ENCODE data around the gene DCAF10.
"Not testable (repeated sequence)": the region's sequence is repeated elsewhere in the genome, so short reads cannot be mapped to it uniquely, and the experiment has no call there.

DCAF10 gene, protein sequence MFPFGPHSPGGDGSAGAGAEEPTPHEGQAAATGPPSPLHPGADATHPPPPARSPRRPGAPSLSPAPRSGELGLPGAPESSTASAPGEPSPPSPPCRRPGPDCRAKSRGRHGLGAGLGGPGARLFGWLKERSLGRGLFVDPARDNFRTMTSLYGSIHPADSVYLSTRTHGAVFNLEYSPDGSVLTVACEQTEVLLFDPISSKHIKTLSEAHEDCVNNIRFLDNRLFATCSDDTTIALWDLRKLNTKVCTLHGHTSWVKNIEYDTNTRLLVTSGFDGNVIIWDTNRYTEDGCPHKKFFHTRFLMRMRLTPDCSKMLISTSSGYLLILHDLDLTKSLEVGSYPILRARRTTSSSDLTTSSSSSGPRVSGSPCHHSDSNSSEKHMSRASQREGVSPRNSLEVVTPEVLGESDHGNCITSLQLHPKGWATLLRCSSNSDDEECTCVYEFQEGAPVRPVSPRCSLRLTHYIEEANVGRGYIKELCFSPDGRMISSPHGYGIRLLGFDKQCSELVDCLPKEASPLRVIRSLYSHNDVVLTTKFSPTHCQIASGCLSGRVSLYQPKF

DNA sequence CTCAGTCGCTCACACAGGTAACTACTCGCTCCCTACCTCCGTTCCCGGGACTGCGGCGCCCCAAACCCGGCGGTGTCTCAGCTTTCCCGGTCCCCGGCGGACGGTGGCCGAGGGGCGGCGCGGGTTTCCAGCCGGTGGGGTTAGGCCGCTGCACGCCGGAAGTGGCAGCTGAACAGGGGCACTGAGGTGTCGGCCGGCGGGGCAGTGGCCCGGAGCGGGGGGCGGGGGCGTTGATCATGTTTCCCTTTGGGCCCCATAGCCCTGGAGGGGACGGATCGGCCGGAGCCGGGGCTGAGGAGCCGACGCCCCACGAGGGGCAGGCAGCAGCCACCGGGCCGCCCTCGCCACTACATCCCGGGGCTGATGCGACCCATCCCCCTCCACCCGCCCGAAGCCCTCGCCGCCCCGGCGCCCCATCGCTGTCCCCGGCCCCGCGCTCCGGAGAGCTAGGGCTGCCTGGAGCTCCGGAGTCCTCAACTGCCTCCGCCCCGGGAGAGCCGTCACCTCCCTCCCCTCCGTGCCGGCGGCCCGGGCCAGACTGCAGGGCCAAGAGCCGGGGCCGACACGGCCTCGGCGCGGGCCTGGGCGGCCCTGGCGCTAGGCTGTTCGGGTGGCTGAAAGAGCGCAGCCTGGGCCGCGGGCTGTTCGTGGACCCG, at the start of gene DCAF10:
TSS of gene DCAF10 (plus strand) at position 167 of the 656 bp plus-strand sequence. CDS start at position 237, 70 bp downstream.
- peak within 1 kb of the TSS; percentile 66 for H3K4me3 ChIP-seq (ENCODE audit: low read depth, low read length)

DNA sequence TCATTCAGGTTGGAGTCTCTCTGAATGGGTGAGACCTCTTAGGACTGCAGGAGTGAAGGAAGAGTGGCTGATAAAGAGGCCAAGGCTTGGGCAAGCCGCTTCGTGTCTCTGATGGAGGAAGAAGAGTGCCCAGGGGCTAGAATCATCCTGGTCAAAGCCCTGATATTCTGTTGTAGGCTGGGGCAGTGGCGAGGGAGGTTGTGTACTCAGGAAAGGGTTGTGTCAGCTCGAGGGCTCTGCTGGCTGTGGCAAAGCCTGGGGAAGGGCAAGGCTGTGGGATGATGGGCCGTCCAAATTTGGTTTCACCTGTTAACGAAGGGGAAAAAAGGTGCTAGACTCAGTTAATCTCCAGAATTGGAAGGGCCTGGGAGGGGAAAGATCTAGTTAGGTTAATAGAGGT, 49.4 kb upstream of the DCAF10 start:
- H3K4me3 ChIP-seq (ENCODE audit: low read depth, low read length): no peak overlapping the region

DNA sequence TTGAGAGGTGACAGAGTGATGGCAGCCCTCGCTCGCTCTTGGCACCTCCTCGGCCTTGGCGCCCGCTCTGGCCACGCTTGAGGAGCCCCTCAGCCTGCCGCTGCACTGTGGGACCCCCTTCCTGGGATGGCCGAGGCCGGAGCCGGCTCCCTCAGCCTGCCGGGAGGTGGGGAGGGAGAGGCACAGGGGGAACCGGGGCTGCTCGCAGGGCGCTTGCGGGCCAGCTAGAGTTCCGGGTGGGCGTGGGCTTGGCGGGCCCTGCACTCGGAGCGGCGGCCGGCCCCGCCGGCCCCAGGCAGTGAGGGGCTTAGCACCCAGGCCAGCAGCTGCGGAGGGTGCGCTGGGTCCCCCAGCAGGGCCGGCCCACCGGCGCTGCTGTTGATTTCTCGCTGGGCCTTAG, 48.9 kb upstream of the DCAF10 start:
- not testable (repeated sequence) for H3K4me3 ChIP-seq (ENCODE audit: low read depth, low read length)

DNA sequence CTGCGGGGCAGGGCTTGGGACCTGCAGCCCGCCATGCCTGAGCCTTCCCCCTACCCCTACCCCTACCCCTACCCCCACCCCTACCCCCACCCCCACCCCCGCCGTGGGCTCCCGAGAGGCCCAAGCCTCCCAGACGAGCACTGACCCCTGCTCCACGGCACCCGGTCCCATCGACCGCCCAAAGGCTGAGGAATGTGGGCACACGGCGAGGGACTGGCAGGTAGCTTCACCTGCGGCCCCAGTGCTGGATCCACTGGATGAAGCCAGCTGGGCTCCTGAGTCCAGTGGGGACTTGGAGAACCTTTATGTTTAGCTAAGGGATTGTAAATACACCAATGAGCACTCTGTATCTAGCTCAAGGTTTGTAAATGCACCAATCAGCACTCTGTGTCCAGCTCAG, 48.5 kb upstream of the DCAF10 start:
- not testable (repeated sequence) for H3K4me3 ChIP-seq (ENCODE audit: low read depth, low read length)

DNA sequence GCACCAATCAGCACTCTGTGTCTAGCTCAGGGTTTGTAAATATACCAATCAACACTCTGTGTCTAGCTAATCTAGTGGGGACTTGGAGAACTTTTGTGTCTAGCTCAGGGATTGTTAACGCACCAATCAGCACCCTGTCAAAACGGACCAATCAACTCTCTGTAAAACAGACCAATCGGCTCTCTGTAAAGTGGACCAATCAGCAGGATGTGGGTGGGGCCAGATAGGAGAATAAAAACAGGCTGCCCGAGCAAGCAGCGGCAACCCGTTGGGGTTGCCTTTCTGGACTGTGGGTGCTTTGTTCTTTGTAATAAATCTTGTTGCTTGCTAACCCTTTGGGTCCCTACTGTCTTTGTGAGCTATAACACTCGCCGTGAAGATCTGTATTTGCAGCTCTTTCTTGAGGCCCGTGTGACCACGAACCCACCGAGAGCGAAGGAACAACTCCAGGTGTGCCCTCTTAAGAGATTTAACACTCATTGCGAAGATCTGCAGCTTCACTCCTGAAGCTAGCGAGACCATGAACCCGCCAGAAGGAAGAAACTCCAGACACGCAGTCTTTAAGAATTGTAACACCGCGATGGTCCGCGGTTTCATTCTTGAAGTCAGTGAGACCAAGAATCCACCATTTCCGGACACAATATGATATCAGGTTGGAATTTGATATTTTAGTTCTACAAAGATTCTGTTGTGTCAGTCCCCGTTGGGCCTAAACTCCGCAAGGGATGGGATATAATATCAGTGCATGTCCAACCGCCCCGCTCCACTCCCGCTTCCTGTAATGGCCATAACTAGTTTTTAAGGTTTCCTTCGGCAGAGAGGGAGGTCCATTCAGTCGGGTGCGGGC, 47.7 kb upstream of the DCAF10 start:
- H3K4me3 ChIP-seq (ENCODE audit: low read depth, low read length): no peak overlapping the region

DNA sequence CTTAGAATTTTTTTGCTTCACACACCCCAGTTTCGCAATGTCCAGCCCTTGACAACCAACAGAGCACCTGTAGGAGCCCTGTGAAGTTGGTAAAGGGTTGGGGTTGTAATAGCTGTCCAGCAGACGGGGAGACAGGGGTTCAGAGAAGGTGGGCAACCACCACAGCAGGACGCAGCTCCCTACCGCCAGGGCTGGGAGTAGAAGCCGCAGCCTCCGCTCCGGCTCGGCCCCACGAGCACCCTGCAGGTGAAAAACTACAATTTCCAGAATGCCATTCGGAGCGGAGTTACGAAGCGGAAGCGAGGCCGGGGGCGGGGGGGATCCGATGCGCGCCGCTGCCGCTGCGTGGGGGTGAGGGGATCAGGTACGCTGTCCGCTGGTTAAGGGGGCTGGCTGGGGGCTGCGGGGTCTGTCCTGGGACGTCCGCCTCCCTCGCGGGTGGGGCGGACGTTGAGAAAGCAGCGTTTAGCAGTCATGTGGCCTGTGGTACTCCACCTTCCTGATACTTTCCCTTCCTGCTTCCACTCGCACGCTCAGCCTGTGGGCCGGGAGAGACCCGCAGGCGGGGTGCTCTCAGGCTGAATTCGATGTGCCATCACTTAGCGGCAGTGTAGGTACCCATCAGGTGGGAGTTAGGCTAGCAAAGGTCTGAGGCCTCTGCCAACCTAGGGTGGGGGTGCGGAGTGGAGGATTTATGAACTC, 47.0 kb upstream of the DCAF10 start, which contains the start of gene TRMT10B:
TSS of gene TRMT10B (plus strand) at position 317 of the 702 bp plus-strand sequence. CDS start 8,127 bp downstream, outside the sequence.
- peak within 1 kb of the TSS; percentile 84 for H3K4me3 ChIP-seq (ENCODE audit: low read depth, low read length)

DNA sequence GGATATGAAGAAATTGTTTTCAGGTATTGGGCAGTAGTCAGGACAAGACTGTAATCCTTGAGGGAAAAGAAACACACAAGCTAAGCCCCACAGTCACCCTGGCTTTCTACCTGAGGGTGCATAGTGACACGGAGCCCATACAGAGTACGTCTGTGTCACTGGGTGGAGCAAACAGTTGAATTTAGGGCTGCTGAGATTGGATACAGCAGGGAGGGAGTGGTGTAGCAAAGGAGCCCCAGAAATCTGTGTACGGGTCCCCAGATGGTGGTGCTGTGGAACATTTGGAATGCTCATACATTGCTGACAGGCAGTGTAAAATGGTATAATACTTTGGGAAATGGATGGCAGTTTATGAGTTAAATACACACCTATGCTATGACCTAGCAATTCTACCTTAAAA, 41.9 kb upstream of the DCAF10 start:
- H3K4me3 ChIP-seq (ENCODE audit: low read depth, low read length): no peak overlapping the region

DNA sequence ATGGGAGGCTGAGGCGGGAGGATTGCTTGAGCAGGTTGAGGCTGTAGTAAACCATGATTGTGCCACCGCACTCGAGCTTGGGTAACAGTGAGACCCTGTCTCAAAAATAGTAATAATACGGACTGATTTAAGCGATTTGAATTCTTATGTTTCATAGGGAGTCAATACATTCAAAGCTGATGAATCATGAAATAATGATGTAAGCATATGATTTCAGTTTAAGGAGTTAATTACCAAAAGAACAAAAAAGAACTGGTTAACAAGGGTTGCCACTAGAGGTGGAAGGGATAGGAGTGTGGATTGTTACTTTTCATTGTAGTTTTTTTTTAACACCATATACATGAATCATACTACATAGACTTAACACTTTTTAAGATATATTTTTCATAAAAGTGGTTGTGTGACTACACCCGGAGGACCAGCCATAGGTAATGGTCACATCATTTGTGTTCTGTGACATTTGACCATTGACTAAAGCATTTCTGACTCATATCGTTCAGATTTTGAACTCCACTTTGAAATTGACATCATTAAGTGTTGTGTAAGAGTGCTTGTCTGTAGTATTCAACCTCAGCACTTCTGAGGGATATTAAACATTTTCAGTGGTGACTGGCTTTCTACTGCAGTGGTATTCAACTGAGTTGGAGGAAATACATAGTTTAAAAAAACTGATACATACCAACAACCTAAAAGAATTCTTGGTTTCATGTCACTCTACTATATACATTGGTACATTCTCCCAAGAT, 40.0 kb upstream of the DCAF10 start:
- H3K4me3 ChIP-seq (ENCODE audit: low read depth, low read length): no peak overlapping the region

DNA sequence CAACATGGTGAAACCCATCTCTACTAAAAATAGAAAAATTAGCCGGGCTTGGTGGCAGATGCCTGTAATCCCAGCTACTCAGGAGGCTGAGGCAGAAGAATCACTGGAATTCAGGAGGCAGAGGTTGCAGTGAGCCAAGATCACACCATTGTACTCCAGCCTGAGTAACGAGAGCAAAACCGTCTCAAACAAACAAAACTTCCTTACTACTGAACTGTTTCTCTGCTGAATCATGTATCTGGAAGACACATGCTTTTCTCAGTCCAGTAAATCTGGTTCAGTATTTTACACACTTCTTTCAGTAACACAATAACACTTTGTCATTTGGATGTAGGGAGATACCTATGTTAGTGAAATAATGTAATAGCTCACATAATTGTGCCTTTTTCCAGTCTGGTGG, 39.1 kb upstream of the DCAF10 start:
- no peak overlapping the region for H3K4me3 ChIP-seq (ENCODE audit: low read depth, low read length)

DNA sequence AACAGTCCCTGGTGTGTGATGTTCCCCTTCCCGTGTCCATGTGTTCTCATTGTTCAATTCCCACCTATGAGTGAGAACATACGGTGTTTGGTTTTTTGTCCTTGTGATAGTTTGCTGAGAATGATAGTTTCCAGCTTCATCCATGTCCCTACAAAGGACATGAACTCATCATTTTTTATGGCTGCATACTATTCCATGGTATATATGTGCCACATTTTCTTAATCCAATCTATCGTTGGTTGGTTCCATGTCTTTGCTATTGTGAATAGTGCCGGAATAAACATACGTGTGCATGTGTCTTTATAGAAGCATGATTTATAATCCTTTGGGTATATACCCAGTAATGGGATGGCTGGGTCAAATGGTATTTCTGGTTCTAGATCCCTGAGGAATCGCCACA, 35.3 kb upstream of the DCAF10 start:
- H3K4me3 ChIP-seq (ENCODE audit: low read depth, low read length): not testable (repeated sequence)

DNA sequence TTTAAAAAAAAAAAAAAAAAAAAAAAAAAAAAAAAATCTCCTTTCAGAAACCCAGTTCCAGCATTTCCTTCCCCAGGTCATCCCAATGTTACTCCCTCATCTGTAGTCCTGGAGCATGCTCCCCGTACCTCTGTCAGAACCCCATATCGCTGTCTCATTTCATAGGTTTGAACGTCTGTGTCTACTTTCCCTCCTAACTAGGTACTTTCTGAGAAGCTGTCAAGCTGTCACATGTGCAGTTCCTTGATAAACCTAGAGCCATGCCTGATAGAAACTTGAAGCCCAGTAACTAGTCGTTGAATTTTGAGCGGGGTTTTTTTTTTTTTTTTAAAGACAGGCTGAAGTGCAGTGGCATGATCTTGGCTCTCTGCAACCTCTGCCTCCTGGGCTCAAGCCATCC, 31.3 kb upstream of the DCAF10 start:
- no peak overlapping the region for H3K4me3 ChIP-seq (ENCODE audit: low read depth, low read length)

DNA sequence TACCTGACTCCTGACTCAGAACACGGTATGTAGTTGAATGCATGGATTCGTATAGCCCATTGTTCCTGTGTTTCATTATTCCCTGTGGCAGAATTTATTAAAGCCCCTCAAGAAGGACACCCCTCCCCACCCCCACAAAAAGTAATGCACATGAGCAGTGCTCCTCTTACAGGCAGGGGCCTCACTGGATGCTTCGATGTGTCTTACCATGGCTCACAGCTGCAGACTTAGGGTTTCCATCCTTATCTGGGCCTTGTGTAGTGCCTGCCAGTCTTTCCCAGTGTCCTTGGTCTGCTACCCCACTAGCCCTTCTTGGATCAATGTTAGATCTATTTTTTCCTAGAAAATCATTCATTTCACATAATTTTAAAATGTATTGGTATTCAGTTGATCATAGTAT, 30.6 kb upstream of the DCAF10 start:
- no peak overlapping the region for H3K4me3 ChIP-seq (ENCODE audit: low read depth, low read length)

DNA sequence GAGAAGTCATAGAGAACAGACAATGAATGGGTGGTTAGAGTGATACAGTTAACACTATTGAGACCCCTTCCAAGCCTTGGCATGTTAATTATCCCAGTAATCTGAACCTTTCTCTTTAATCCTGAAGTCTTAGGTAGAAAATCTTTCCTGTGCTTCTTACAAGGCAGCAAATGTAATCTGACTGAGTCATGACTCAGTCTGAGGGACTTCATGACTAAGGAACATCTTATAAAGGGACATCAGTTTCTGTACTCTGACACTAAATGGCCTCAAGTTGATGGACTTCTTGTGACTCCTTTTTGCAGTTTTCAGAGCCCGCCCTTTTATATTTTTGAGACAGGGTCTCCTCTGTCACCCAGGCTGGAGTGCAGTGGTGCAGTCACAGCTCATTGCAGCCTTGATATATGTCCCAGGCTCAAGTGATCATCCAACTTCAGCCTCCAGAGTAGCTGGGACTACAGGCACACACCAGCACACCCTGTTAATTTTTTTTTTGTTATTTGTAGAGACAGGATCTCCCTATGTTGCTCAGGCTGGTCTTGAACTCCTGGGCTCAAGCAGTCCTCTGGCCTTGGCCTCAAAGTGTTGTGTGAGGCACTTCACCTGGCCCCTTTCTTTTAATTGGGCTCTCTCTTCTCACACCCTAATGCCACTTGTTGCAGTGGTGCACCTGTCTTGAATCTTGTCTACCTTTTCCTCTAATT, 25.2 kb upstream of the DCAF10 start:
- H3K4me3 ChIP-seq (ENCODE audit: low read depth, low read length): no peak overlapping the region

DNA sequence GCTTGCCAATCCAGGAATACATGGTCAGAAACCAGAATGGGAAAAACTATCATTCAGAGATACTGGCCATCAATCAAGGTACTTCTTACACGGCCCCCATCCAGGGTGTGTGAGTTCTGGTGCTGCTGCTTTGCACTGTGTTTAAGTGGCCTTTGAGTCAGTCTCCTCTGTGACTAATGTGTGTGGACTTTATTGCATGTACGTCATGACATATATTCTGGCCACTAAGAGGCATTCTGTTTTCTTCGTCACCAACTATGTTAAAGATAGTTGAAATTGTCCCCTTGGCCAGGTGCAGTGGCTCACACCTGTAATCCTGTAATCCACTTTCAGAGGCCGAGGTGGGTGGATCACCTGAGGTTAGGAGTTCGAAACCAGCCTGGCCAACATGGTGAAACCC, 24.3 kb upstream of the DCAF10 start:
- H3K4me3 ChIP-seq (ENCODE audit: low read depth, low read length): no peak overlapping the region

DNA sequence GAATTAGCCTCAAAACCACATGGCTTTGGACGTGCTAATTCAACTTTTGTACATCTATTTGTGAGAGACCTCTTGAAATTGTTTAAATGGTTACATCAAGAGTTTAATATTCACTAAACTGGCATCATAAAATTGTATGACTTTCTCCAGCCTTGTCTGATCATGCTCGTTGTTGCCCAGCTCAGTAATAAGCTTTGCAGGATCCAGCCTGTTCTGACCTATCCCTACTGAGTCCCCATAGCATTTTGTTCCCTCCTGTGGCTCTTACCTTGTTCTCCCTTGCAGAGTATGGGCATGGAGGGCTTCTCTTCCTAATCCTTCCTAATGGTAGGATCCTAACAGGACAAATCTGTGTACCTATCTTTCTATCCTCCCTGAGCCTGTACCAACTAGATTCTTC, 22.1 kb upstream of the DCAF10 start:
- no peak overlapping the region for H3K4me3 ChIP-seq (ENCODE audit: low read depth, low read length)

DNA sequence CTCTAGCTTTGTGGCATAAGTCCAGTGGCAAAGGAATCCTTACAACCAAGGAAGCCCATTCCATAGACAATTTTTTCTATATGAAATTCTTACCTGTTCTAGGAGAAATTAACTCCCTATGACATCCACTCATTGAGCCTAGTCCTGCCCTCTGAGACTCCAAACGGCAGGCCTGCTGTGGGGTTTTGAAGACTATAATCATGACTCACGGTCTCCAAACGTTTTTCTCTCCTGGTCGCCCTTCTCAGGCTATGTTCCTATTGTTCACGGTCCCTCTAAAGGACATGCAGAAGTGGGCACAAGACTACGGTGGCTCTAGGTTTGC, 16.3 kb upstream of the DCAF10 start:
- peak overlapping the region; percentile 94 for H3K4me3 ChIP-seq (ENCODE audit: low read depth, low read length)

DNA sequence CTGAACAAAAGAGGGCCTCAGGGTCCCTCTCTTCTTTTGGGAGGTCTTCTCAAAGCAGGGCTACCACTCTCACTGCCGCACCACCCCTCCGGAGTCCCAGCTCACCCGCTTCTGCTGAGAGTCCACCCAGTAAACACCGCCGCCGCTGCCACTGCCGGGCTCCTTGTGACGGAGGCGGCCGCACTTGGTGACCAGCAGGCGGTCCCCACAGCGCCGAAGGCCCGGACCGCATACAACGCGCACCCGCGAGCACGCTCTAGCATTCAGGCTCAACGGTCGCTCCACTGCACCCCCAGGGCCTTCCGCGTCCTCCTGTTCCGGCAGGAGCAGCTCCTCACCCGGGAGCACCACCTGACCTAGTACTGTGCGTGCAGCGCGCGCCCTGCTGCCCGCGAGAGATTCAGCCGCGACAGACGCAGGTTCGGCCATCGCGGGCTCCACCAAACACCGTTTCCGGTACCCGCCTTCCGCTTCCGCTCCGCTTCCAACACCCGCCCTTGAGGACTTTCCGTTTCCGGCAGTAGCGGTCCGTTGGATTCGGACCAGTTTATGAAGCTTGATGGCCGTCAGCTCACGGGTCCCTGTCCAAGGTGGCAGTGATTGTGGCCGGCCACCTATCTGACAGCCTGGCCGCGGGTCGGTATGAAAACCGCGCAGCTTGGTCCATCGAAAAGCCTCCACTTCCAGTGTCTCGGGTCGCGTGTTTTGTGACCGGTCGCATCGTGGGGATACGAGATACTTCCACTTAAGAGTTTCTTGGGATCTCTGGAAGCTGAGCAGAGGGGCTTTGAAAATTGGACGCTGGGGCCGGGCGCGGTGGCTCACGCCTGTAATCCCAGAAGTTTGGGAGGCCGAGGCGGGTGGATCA, 15.7 kb upstream of the DCAF10 start, which contains the start of gene EXOSC3:
TSS of gene EXOSC3 (minus strand) at position 449 of the 868 bp plus-strand sequence. CDS start at position 429, 20 bp downstream.
- H3K4me3 ChIP-seq (ENCODE audit: low read depth, low read length): peak within 1 kb of the TSS; percentile 94

DNA sequence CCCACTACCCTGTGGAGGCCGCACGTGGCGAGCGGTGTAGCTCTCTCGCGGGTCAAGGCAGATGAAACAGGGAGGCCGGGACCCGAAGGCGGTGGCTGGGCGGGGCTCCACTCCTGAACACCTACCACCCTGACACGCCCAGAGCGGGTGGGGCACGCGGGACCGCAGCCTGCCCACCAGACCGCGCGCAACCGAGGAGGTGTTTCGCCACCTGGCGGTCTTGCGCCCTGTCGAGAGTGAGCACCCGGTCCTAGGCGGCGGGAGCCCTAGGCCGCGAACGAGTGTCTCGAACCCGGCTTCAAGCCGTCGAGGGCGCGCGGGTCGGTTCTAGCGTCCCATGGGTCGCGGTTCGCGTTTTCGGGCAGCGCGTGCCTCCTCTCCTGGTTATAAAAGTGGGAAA, 13.5 kb upstream of the DCAF10 start:
- H3K4me3 ChIP-seq (ENCODE audit: low read depth, low read length): no peak overlapping the region
